ENCODE data around the gene RTL3.
"Not testable (repeated sequence)": the region's sequence is repeated elsewhere in the genome, so short reads cannot be mapped to it uniquely, and the experiment has no call there.

RTL3 gene

GRCh38 chrX:78658845-78659744 lies at the start of gene RTL3:
RTL3 (minus strand) TSS chrX:78659328; CDS start chrX:78658420, 908 bp downstream.
- no peak for DNase-seq (ENCODE audit: low read depth in 2 of 2)

- no peak for DNase-seq (ENCODE audit: low read depth in 2 of 2)
These were observed 49.7 kb upstream of the RTL3 start for GRCh38 chrX:78708816-78709215.

GRCh38 chrX:78708262-78708661 lies 49.1 kb upstream of the RTL3 start:
- no peak for DNase-seq (ENCODE audit: low read depth in 2 of 2)

- no peak for DNase-seq (ENCODE audit: low read depth in 2 of 2)
These were observed 46.9 kb upstream of the RTL3 start for GRCh38 chrX:78706071-78706470.

GRCh38 chrX:78693536-78693935 lies 34.4 kb upstream of the RTL3 start:
- DNase-seq (ENCODE audit: low read depth in 2 of 2), result no peak

GRCh38 chrX:78693012-78693411 lies 33.9 kb upstream of the RTL3 start:
- DNase-seq (ENCODE audit: low read depth in 2 of 2), result no peak

- DNase-seq (ENCODE audit: low read depth in 2 of 2), result no peak
These were observed 28.5 kb upstream of the RTL3 start for GRCh38 chrX:78687586-78687985.

GRCh38 chrX:78673246-78673645 lies 14.1 kb upstream of the RTL3 start:
- DNase-seq (ENCODE audit: low read depth in 2 of 2), result no peak

GRCh38 chrX:78665342-78665741 lies 6.2 kb upstream of the RTL3 start:
- DNase-seq (ENCODE audit: low read depth in 2 of 2), result no peak

- DNase-seq (ENCODE audit: low read depth in 2 of 2), result no peak
These were observed 2.7 kb upstream of the RTL3 start for GRCh38 chrX:78661836-78662235.

GRCh38 chrX:78659955-78660354 lies 827 bp upstream of the RTL3 start:
- no peak for DNase-seq (ENCODE audit: low read depth in 2 of 2)

GRCh38 chrX:78658414-78658813 lies 714 bp downstream of the RTL3 start:
- DNase-seq (ENCODE audit: low read depth in 2 of 2), result no peak

- DNase-seq (ENCODE audit: low read depth in 2 of 2), result no peak
These were observed 3.5 kb downstream of the RTL3 start for GRCh38 chrX:78655642-78656041.

GRCh38 chrX:78653118-78653822 lies 5.9 kb downstream of the RTL3 start:
- no peak for DNase-seq (ENCODE audit: low read depth in 2 of 2)

- no peak for DNase-seq (ENCODE audit: low read depth in 2 of 2)
These were observed 8.2 kb downstream of the RTL3 start for GRCh38 chrX:78650906-78651437.

- no peak for DNase-seq (ENCODE audit: low read depth in 2 of 2)
These were observed 15.3 kb downstream of the RTL3 start for GRCh38 chrX:78643874-78644273.

- DNase-seq (ENCODE audit: low read depth in 2 of 2), result no peak
These were observed 16.0 kb downstream of the RTL3 start for GRCh38 chrX:78643096-78643495.

GRCh38 chrX:78636096-78636495 lies 23.0 kb downstream of the RTL3 start:
- DNase-seq (ENCODE audit: low read depth in 2 of 2), result not testable (repeated sequence)

- no peak for DNase-seq (ENCODE audit: low read depth in 2 of 2)
These were observed 33.9 kb downstream of the RTL3 start for GRCh38 chrX:78624962-78625909.

- DNase-seq (ENCODE audit: low read depth in 2 of 2), result no peak
These were observed 34.7 kb downstream of the RTL3 start for GRCh38 chrX:78624426-78624825.

- DNase-seq (ENCODE audit: low read depth in 2 of 2), result no peak
These were observed 36.3 kb downstream of the RTL3 start for GRCh38 chrX:78622831-78623230.

- DNase-seq (ENCODE audit: low read depth in 2 of 2), result no peak
These were observed 39.3 kb downstream of the RTL3 start for GRCh38 chrX:78619834-78620233.

Measured in stimulated activated CD8-positive, alpha-beta memory T cell treated with anti-CD3 and anti-CD28 coated beads, Interleukin-2, amount 100 ng/mL, for 1 hour (primary cell).